ENCODE data around the gene METTL24. TPM values are rescaled to one million over a fixed set of nuclear protein-coding genes. Genes with fewer than 3 reads are reported as not detected.

METTL24 gene
- total and polyA plus RNA-seq, 10 of the 15 experiments (the other 5 are each of a cell fraction or from before 2014, with no cell fraction given), result 0.20 TPM; not detected in 9

GRCh38 chr6:110404607-110405006 lies 46.5 kb upstream of the METTL24 start:
- H3K9me3 ChIP-seq (replicated peaks; ENCODE audit: control insufficient read depth, insufficient read depth, low read length), result no peaks in the 10 kb centered on the region
- intact Hi-C loops (cut with micrococcal nuclease; ENCODE audit: unreplicated experiment) (no loop called here), in situ Hi-C loops (cut with MboI) (no loop called here)
- no peak overlapping the region for H3K27ac ChIP-seq (ENCODE audit: control insufficient read depth, insufficient read depth)
- 43% methylated on average over 8 of the region's 8 CpGs for WGBS (ENCODE audit: insufficient coverage, insufficient replicate concordance, low lambda C conversion rate, missing lambda C conversion rate)
- ChIA-PET RAD21 (ENCODE audit: unreplicated experiment) (interaction anchor here (1.1 kb wide), 1 partner anchor 12 kb away, joined by 3 read pairs; no protein-coding TSS in a partner anchor), SMC1A (ENCODE audit: uncharacterized antibody, unreplicated experiment) (interaction anchor here (1.0 to 1.8 kb wide), 3 partner anchors 8 to 18 kb away, joined by 3 to 4 read pairs (median 3); no protein-coding TSS in a partner anchor), POLR2A (no interaction called here), CTCF (interaction anchor here (1.4 to 4.1 kb wide), 2 partner anchors 13 to 226 kb away, joined by 3 to 14 read pairs; no protein-coding TSS in a partner anchor)
- DNase-seq (ENCODE audit: low read depth, low spot score) (no peak), ATAC-seq (no peak), FAIRE-seq (no peak)
- no peak overlapping the region for H3K4me2 ChIP-seq (ENCODE audit: control insufficient read depth, insufficient read depth)
- no peak overlapping the region for H2AFZ ChIP-seq (ENCODE audit: control insufficient read depth, low read depth, low read length)
- no peaks in the 10 kb centered on the region for H3K36me3 ChIP-seq (ENCODE audit: control insufficient read depth in 2 of 2, insufficient read depth in 2 of 2, low read length in 1 of 2)
- H3K4me1 ChIP-seq (ENCODE audit: control insufficient read depth, insufficient read depth, low read length), result no peaks in the 10 kb centered on the region
- no peaks in the 10 kb centered on the region; a peak in 3 of 4 replicates for H3K27me3 ChIP-seq (replicated peaks in 1 of 2; ENCODE audit: control insufficient read depth in 2 of 2, insufficient read depth in 2 of 2, low read length in 1 of 2)
- BruUV-seq (replicated peaks), result no TSS peak
- H3K9ac ChIP-seq (ENCODE audit: control insufficient read depth, insufficient read depth, low read length), result no peak overlapping the region
- no peaks in the 10 kb centered on the region for H3K79me2 ChIP-seq (ENCODE audit: control insufficient read depth, insufficient read depth, low read length)
- no peak overlapping the region for H3K4me3 ChIP-seq
- no peaks in the 10 kb centered on the region for H4K20me1 ChIP-seq (ENCODE audit: control insufficient read depth, insufficient read depth)
- TF ChIP-seq ZNF274 (IDR thresholded peaks at IDR 0.05; ENCODE audit: insufficient read depth, insufficient read length) (no peak), STAT3 (IDR thresholded peaks at IDR 0.05; ENCODE audit: low read depth, low read length) (no peak), PRDM15 (CRISPR knock-in tag; IDR thresholded peaks at IDR 0.05) (no peak), CHD2 (IDR thresholded peaks at IDR 0.05; ENCODE audit: borderline replicate concordance, low read depth, low read length) (no peak)

Measured in GM12878 (cell line).